Sciatic nerve (tissue), 2 donors: Measurements from ENCODE around the gene COX18. TPM values are rescaled to one million over a fixed set of nuclear protein-coding genes. Genes with fewer than 3 reads are reported as not detected.

Experiments
- ATAC-seq: fragments of 200-7000 bp; cut with Tn5 transposase; one replicate; pipeline ENCODE4 v1.9.1; 2020; ENCODE audit warnings: mild to moderate bottlenecking, moderate library complexity
- DNase-seq: peaks from one replicate; pipeline ENCODE4 v3.0.0-alpha.2; 2020; ENCODE audit warnings: low spot score
- intact Hi-C: fragments of 100-400 bp; cut with DNase I; formaldehyde crosslinking; loops from one replicate; pipeline ENCODE4 v1.14.2; 2022
- total RNA-seq: library from RNA; stranded (reverse); fragmentation: NEBNext Ultra II Directional; extraction: Animal tissue kit (Norgen Biotek cat#: 25700); gene quantifications from one replicate; pipeline ENCODE4 v1.2.1, GENCODE V29; 2021
- donor health status: DM: no; HTN: no; CAD: no.
- donor health status: DM: no; HTN: no; CAD: no.

The COX18 gene, protein sequence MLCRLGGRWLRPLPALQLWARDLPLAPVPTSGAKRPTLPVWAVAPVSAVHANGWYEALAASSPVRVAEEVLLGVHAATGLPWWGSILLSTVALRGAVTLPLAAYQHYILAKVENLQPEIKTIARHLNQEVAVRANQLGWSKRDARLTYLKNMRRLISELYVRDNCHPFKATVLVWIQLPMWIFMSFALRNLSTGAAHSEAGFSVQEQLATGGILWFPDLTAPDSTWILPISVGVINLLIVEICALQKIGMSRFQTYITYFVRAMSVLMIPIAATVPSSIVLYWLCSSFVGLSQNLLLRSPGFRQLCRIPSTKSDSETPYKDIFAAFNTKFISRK
- total RNA-seq: 12.5 TPM

DNA sequence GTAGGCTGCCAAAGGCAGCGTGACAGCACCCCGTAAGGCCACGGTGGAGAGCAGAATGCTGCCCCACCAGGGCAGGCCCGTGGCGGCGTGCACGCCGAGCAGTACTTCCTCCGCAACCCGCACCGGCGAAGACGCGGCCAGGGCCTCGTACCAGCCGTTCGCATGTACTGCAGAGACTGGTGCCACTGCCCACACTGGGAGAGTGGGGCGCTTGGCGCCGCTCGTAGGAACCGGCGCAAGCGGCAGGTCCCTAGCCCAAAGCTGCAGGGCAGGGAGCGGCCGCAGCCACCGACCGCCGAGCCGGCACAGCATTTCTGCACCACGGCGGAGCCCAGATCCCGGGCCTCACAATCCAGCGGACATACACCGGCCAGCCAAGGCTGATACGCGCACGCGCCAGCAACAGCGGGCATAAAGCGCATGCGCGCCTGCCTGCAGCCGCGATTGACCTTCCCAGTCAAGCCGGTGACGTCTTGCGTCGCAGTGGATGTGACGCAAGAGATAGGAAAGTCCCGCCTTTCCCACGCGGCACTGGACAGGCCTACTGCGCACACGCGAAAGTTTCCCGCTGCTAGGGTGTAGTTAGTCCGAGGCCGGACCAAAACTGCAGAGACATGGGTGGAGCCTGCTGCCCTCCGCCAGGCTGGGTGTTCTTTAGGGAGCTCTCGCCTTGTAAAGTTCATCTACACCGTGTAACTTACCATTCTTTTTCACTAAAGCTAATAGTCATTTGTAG lies at the start of gene COX18:
Gene COX18, minus strand, starts transcription at position 379 of the 736 bp plus-strand sequence. Its CDS starts 67 bp downstream, at position 312.
- DNase-seq (peak; percentile 99), ATAC-seq (peak; percentile 99)
- intact Hi-C loops: no loop called here

DNA sequence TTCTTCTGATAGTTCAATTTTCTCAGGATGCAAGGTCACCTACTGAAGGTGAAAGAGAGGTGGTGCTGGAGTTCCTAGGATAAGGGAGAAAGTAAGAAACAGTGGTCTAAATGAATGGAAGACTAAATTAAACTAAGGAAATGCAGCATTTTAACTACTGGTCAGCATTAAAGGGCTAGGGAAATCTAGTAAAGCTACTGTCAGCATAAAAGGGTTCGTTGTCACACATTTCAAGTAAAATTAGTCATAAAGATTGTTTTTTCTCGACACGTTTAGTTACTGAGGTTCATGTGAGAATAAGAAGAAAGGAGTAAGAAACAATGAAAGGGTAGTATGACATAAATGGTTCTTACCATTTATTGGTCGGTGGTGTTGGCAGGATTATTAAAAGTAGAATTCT lies 40.0 kb upstream of the COX18 start:
- DNase-seq: no peak
- intact Hi-C loops: no loop called here
- ATAC-seq: no peak

DNA sequence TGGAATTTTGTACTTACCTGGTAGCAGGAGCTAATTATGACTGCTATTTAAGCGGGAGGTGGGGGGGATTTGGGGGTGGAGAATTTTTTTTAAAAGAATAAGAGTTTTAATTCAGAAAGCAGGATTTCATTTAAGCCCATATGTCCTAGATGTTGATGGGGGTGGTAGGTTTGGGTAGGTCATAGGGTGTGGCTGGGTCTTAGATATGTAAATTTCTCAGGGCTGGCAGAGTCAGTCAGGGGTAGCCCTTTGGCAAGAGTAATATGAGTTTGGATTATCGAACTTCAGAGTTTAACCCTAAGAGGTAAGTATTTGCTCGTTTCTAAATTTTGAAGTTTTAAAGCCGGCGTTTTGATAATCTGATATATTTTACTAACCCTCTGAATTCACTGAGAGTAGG lies 35.2 kb upstream of the COX18 start:
- no peak for DNase-seq
- intact Hi-C loops: no loop called here
- ATAC-seq: no peak

DNA sequence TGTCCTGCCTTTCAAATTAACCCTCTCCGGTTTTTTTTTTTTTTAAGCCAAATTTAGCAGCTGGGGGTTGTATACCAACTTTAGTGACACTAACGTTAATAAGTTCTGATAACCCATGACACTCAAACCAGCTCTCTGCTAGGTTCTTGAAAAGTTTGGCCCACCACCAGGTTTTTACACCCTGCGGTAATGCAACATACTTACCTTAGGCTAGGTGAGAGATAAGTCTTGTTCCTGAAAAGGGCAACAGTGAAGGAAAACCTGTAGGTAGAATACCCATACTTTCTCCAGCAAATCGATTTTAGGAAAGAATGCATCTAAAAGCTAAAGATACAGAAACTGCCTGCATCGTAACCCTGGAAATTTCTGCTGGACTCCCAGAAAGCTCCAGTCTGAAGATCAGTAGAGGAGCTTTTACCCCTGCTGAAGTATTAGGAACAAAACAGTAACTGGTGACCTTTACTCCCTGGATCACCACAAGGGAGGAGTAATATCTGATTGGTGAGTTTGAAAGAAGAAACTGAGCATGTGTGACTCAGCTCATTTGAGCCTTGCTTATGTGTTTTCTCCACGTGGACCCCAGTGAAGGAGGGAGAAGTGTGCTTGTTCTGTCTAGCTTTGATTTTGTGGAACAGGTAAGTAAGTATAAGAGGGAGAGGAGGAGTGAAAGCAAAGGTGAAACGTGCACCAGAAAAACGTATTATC lies 34.4 kb upstream of the COX18 start:
- ATAC-seq (no peak), DNase-seq (no peak)

DNA sequence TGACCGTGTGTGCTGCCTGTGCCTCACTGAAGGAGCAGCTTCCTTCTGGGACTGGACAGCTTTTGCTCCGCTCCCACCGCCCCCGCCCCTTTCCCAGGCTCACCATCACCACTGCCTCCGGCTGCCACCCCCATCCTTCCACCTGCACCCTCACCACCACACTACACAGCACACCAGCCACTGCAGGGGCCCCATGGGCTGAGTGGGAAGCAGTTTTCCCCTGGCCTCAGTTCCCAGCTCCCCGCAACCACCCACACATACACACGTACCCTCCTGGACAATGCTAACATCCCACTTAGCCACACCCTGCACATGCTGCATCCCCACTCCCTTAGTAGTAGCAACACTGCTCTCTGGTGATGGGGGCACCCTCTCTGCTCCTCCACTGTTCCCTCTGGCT lies 29.6 kb upstream of the COX18 start:
- peak; percentile 22 for ATAC-seq
- intact Hi-C loops: no loop called here
- DNase-seq: no peak

More for the DNA sequence above, 34.4 kb upstream of the COX18 start:
- intact Hi-C loops: no loop called here

DNA sequence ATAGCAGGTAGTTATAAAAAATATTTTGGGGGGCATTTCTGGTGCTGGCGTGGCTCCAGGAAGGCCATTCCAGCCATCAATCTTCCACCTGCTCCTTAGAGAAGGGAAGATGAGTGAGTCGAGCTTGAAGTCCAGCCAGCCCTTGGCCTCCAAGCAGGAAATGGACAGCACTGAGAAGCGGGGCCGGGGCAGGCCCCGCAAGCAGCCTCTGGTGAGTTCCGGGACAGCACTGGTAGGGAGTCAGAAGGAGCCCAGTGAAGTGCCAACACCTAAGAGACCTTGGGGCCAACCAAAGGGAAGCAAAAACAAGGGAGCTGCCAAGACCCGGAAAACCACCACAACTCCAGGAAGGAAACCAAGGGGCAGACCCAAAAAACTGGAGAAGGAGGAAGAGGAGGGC lies 29.2 kb upstream of the COX18 start:
- DNase-seq (no peak), ATAC-seq (no peak)
- intact Hi-C loops: no loop called here

DNA sequence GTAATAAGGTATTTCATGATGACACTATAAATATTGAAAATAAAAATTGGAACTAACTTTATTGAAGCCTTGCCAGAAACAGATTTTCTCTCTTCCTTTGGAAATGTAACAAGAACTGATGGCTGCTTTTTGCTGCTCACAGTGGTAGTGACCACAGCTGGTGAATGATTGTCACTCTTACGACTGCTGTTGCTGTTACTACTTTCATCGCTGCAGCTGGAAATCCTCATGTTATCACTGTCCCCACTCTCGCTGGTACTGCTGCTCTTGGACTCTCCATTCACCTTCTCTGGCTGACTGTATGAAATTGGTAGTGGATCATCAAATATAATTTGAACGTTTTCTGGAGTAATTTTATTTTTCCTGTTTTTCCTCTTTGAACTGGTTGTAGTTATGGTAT lies 28.5 kb upstream of the COX18 start:
- DNase-seq: no peak
- ATAC-seq: no peak
- intact Hi-C loops: no loop called here

DNA sequence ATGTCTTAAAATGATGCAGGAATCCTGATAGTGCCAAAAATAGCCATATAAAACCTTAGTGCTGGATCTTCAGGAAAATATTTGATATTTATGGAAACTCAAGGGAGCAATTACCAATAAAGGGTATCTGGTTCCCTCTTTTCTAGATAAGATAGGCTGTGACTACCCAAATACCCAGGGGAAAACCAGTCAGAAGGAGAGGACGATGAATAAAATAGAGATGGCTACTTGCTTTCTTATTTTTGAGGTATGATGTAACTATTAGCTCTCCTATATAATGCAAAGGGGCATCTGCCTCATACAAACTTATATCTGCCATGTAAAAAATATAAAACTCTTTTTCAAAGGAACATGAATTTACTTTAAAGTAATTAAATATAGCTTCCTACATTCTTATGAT lies 23.4 kb upstream of the COX18 start:
- intact Hi-C loops: no loop called here
- ATAC-seq (no peak), DNase-seq (no peak)

DNA sequence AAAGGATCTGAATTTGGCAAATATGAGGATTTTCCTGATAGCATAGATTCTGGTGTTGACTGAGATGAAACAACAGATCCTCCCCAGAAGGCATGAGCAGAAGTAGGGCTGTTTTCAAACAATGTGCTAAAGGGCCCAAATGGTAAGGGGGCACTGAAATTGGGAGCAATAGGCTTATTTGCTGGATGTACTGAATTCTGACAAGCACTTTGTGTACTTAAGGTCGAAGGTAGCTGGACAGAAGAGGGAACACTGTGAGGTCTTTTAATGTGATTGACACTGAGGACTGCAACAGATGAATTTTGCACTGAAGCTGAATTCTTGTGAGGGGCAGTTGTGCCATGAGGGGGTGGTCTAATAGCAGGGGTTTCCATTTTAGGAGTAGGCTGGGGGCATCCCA lies 21.2 kb upstream of the COX18 start:
- DNase-seq: no peak
- intact Hi-C loops: no loop called here
- ATAC-seq: no peak

DNA sequence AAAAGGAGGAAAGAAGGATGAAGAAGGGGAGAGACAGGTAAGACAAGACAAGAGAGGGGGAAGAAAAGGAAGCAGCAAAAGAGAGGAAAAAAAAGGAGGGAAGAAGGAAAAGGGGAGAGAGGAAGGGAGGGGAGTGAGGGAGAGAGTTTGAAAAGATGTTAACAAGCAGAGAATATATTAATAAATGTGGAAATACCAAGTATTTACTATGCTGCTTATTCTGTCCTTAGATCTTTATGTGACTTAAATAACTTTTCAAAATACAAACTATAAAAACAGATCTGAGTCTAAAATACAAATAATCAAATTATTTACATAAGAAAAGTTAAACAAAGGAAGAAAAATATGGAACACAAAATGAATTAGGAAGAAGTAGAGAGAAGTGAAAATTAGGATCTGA lies 18.4 kb upstream of the COX18 start:
- intact Hi-C loops: no loop called here
- ATAC-seq (no peak), DNase-seq (no peak)

DNA sequence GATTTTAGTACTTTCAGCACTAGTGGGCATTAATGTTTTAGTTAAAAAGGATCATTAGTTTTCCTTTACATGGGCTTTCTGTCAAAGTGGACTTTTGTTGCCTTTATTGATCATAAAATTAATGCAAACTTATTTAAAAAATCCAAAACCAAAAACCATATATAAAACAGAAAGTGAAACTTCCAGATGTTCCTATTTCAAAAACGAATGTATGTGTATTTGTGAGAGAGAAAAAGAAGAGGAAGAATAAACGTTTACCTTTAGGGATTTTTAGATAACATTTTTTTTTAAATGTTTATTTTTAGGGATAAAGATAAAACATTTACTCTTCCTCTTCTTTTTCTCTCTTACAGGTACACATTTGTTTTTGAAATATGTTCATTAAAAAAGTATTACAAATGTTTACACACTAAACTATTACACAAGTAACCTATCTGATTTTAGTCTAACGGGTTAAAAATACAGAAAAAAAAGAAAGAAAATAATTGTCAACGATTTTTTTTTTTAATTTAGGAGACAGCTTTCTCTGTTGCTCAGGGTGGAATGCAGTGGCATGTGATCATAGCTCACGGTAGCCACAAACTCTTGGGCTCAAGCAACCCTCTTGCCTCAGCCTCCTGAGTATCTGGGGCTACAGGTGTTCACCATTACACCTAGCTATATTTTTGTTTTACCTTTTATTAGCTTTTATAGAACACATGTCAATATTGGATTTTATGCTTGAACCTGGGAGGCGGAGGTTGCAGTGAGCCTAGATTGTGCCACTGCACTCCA lies 16.8 kb upstream of the COX18 start:
- DNase-seq (no peak), ATAC-seq (no peak)
- intact Hi-C loops: no loop called here

DNA sequence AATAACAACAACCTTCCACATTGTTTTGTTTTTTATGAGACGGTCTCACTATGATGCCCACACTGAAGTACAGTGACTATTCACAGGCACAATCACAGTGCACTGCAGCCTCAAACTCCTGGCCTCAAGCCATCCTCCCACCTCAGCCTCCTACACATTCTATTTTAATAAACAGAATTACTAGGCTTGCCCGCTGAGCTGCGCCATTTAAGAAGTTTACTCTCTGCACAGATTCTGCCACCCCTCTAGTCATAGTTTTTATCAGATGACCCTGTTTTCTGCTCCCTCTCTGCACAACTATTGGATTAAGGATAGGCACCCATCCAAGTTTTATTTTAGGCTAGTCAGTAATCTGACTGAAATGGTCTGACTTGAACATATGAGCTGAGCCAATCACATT lies 11.3 kb upstream of the COX18 start:
- ATAC-seq (peak; percentile 55), DNase-seq (no peak)
- intact Hi-C loops: no loop called here

DNA sequence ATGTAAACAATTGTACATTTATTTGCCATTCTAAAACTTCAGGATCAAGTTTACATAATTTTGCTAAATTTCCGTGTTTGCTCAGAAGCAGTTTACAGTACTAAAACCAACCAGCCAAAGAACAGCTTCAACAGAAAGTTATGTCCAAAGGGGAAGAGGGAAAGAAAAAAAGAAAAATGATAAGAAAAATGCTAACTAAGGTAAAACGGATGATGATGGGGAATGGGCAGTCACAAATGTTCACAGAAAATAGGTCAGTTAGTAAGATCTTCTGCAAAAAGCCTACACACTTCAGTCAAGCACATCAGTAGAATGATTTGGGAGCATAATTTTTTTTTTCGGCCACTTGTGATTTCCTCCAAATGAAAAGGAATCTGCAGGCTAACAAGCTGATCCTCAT lies 6.3 kb upstream of the COX18 start:
- DNase-seq (no peak), ATAC-seq (no peak)
- intact Hi-C loops: no loop called here

DNA sequence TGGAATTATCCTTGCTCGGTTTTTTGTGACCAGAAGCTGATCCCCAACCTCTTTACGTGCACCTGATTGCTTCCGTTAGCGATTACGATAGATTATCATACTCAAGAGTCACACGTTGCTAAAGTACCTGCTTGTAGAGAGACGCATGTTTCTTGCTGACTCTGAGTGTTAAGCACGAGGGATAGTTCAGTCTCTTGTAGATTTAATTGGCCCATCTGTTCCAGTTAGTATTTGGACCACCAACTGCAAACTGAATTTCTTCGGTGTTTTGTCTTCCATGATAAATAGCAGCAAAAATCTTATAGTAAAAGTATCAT lies 516 bp upstream of the COX18 start:
- no peak for DNase-seq
- peak; percentile 2 for ATAC-seq
- intact Hi-C loops: no loop called here

DNA sequence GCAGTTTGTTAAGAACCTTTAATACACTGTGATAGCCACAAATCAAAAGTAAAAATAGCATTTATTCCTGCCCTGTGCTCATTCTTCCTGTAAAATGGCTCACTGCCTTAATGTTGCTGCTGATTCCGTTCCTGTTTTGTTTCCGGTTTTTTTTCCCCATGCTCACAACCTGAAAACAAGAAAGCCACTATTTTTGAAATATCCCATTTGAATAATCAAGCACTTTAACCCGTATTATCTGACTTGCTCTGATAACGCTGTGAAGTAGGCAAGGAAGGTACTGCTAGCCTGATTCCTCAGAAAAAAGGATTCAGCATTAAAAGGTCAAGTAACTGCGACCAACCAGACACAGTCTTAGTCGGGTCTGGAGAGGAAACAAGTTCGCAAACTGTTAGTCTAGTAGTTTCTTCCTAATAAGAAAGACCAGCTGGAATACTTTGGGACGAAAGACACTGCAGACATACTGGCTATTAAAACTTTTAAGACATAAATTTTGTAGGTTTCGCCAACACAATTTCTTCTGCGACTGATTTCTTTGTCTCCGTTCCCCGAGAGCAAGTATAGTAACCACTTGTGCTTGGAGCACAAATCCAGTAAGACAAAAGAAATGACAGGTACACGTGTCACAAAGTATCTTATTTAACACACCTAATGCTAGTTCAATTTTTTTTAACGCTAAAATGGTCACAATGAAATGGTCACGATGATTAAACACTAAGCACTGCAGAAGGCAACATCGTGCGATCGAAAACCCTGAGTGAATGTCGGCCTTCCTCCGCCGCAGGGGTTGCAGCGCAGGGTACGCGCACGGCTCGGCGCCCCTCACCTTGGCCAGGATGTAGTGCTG lies 802 bp downstream of the COX18 start:
- no peak for DNase-seq
- intact Hi-C loops: no loop called here
- ATAC-seq: no peak

DNA sequence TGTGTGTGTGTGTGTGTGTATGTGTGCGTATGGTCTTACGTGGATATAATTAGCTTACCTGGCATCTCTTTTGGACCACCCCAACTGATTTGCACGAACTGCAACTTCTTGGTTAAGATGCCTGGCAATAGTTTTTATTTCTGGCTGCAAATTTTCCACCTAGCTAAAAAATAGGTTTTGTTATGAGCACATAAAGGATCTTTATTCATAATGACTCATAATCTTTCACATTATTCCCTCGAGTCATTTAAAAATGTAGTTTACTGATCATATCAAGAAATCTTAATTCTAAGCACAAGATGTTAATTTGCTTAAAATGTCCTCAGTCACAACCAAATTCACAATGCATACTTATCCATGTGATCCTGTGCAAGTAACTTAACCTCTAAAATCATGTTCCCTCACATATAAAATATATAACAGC lies 1.5 kb downstream of the COX18 start:
- intact Hi-C loops: no loop called here
- DNase-seq: no peak
- no peak for ATAC-seq

DNA sequence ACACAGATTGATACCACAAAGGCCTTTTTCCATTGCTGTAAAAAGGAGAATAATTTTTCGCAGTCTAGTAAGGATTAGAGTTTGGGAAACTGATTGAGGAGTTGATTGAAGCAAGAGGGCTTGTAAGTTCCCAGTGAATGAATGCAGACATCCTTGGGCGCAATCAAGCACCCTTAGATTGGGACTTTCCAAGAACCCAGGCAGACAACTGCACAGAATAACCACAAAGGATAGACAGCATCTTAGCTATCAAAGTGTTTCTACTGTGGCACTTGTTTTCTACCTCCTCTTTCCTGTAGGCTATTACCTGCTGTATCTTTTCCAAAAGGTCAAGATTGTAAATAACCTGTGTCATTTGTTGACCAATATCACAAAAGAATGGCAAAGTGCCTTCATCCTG lies 2.6 kb downstream of the COX18 start:
- intact Hi-C loops: no loop called here
- DNase-seq: no peak
- ATAC-seq: no peak

DNA sequence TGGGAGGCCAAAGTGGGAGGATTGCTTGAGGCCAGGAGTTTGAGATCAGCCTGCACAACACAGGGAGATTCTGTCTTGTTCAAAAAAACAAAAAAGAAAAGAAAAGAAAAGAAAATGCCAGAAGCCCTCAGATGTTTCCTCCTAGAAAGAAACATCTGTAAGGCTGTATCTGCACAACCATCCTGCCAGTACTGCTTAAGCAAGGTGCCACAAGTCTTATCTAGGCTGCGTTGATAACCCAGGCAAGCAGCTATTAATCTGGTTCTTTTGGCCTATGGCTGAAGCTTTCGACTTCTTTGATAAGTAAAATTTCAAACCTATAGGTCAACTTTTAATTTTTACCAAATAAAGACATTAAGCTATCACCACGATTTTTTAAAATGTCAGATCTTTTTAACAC lies 3.1 kb downstream of the COX18 start:
- DNase-seq (no peak), ATAC-seq (no peak)
- intact Hi-C loops: no loop called here

DNA sequence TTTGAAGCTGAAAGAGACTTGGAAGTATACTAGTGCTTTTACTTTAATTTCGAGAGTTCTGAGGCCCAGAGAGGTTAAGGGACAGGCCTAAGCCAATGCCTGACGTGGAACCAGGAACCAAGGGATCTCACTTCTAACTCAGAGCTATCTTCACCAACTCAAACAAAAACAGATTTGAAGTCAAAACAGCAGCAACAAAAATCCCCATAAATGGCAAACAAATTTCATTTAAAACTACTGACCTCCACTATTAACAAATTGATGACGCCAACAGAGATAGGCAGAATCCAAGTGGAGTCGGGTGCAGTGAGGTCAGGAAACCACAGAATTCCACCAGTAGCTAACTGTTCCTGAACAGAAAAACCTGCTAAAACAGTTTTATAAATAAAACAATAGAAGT lies 5.0 kb downstream of the COX18 start:
- ATAC-seq (no peak), DNase-seq (no peak)
- intact Hi-C loops: no loop called here
